ENCODE data around the gene CAMK2D.
A peak's percentile ranks its signal among the peaks of the same experiment; 100 is the strongest.

DNA sequence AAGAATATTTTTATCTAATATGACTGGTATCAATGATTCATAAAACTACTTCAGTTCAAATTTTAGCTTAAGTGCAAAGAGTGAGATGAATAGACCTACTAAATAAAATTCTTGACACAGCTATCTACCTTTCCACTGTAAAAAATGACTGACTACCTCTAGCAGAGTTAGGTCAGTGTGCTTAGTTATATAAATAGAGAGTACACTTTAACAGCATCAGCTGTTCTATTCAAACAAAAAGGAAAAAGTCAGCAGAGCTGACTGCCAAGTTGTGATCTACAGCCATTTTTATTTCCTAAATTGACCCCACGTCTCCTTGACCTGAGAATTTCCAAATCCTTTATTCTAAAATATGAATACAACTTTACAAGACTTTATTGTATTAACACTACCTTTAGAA is 262.4 kb downstream of the CAMK2D start:
- TF ChIP-seq JUND (IDR thresholded peaks at IDR 0.05): no peak
- TF ChIP-seq, protein P1, sequence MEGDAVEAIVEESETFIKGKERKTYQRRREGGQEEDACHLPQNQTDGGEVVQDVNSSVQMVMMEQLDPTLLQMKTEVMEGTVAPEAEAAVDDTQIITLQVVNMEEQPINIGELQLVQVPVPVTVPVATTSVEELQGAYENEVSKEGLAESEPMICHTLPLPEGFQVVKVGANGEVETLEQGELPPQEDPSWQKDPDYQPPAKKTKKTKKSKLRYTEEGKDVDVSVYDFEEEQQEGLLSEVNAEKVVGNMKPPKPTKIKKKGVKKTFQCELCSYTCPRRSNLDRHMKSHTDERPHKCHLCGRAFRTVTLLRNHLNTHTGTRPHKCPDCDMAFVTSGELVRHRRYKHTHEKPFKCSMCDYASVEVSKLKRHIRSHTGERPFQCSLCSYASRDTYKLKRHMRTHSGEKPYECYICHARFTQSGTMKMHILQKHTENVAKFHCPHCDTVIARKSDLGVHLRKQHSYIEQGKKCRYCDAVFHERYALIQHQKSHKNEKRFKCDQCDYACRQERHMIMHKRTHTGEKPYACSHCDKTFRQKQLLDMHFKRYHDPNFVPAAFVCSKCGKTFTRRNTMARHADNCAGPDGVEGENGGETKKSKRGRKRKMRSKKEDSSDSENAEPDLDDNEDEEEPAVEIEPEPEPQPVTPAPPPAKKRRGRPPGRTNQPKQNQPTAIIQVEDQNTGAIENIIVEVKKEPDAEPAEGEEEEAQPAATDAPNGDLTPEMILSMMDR (IDR thresholded peaks at IDR 0.05; ENCODE audit: low read depth, low read length, missing input control): no peak
- TF ChIP-seq, protein P2, sequence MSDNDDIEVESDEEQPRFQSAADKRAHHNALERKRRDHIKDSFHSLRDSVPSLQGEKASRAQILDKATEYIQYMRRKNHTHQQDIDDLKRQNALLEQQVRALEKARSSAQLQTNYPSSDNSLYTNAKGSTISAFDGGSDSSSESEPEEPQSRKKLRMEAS (IDR thresholded peaks at IDR 0.05): no peak
- TF ChIP-seq, protein P3, sequence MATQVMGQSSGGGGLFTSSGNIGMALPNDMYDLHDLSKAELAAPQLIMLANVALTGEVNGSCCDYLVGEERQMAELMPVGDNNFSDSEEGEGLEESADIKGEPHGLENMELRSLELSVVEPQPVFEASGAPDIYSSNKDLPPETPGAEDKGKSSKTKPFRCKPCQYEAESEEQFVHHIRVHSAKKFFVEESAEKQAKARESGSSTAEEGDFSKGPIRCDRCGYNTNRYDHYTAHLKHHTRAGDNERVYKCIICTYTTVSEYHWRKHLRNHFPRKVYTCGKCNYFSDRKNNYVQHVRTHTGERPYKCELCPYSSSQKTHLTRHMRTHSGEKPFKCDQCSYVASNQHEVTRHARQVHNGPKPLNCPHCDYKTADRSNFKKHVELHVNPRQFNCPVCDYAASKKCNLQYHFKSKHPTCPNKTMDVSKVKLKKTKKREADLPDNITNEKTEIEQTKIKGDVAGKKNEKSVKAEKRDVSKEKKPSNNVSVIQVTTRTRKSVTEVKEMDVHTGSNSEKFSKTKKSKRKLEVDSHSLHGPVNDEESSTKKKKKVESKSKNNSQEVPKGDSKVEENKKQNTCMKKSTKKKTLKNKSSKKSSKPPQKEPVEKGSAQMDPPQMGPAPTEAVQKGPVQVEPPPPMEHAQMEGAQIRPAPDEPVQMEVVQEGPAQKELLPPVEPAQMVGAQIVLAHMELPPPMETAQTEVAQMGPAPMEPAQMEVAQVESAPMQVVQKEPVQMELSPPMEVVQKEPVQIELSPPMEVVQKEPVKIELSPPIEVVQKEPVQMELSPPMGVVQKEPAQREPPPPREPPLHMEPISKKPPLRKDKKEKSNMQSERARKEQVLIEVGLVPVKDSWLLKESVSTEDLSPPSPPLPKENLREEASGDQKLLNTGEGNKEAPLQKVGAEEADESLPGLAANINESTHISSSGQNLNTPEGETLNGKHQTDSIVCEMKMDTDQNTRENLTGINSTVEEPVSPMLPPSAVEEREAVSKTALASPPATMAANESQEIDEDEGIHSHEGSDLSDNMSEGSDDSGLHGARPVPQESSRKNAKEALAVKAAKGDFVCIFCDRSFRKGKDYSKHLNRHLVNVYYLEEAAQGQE (IDR thresholded peaks at IDR 0.05): no peak
- TF ChIP-seq YY1 (IDR thresholded peaks at IDR 0.05): peak; percentile 49
- no peak for TF ChIP-seq EGR1 (IDR thresholded peaks at IDR 0.05; ENCODE audit: low read depth in 2 of 2)
- no peak for TF ChIP-seq TAF1 (conservative IDR thresholded peaks at IDR 0.05)
- no peak for TF ChIP-seq RAD21 (IDR thresholded peaks at IDR 0.05)
- TF ChIP-seq, protein P4, sequence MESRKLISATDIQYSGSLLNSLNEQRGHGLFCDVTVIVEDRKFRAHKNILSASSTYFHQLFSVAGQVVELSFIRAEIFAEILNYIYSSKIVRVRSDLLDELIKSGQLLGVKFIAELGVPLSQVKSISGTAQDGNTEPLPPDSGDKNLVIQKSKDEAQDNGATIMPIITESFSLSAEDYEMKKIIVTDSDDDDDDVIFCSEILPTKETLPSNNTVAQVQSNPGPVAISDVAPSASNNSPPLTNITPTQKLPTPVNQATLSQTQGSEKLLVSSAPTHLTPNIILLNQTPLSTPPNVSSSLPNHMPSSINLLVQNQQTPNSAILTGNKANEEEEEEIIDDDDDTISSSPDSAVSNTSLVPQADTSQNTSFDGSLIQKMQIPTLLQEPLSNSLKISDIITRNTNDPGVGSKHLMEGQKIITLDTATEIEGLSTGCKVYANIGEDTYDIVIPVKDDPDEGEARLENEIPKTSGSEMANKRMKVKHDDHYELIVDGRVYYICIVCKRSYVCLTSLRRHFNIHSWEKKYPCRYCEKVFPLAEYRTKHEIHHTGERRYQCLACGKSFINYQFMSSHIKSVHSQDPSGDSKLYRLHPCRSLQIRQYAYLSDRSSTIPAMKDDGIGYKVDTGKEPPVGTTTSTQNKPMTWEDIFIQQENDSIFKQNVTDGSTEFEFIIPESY (IDR thresholded peaks at IDR 0.05): no peak
- no peak for TF ChIP-seq SP1 (IDR thresholded peaks at IDR 0.05)
- no peak for TF ChIP-seq RXRA (IDR thresholded peaks at IDR 0.05)
